Mucosa of descending colon (tissue), 3 donors: ENCODE results near the gene C4B. TPM values are rescaled to one million over a fixed set of nuclear protein-coding genes. Genes with fewer than 3 reads are reported as not detected.
A peak's percentile ranks its signal among the peaks of the same experiment; 100 is the strongest.

Source experiments
- ATAC-seq: fragments of 200-7000 bp; cut with Tn5 transposase; one replicate; pipeline ENCODE4 v1.9.1; 2020; ENCODE audit warnings: mild to moderate bottlenecking, moderate library complexity
- DNase-seq, 3 donors: peaks; one replicate each; pipeline ENCODE4 v3.0.0-alpha.2; 2020
- H3K36me3 ChIP-seq: fragments of 200-600 bp; one replicate; pipeline ENCODE4 v1.8.0; 2021; ENCODE audit warnings: low read depth, mild to moderate bottlenecking
- H3K4me1 ChIP-seq: fragments of 200-600 bp; one replicate; pipeline ENCODE4 v1.8.0; 2021; ENCODE audit warnings: low read depth, mild to moderate bottlenecking
- H3K4me3 ChIP-seq: fragments of 200-600 bp; one replicate; pipeline ENCODE4 v1.8.0; 2021; ENCODE audit warnings: mild to moderate bottlenecking
- H3K9me3 ChIP-seq: fragments of 200-600 bp; one replicate; pipeline ENCODE4 v1.8.0; 2021; ENCODE audit warnings: mild to moderate bottlenecking
- intact Hi-C, 2 donors: fragments of 100-400 bp; cut with DNase I in 1 of 2; cut with micrococcal nuclease in 1 of 2; formaldehyde crosslinking; loops; one replicate each; pipeline versions ENCODE4 v1.11.0 to v1.11.1; 2022; cut with DNase I, micrococcal nuclease
- total RNA-seq, 3 donors: library from RNA; stranded (reverse); fragmentation: NEBNext Ultra II Directional in 2 of 3; extraction: Animal tissue kit (Norgen Biotek cat#: 25700) in 2 of 3; gene quantifications; one replicate each; pipeline versions ENCODE4 v1.2.1 to v1.2.4, GENCODE V29; 2021 to 2023
- TF ChIP-seq, protein P1 (sequence below): fragments of 200-600 bp; IDR thresholded peaks from one replicate; pipeline ENCODE4 v1.8.0; 2022; ENCODE audit warnings: antibody characterized with exemption, mild to moderate bottlenecking
- donor health status: DM: no; HTN: no; CAD: no; lungs with moderate emphysema.
- donor health status: DM: no; HTN: no; CAD: no.
- donor health status: DM: no; HTN: yes; CAD: no.

C4B gene
- total RNA-seq, 3 donors from 2014 or later = 9.2 to 175 (median 51.0) TPM

GRCh38 chr6:32069878-32070515 lies 55.4 kb downstream of the C4B start:
- DNase-seq (peak in 1 of 3 donors; percentile 36), ATAC-seq (no peak)
- no peaks in the 10 kb centered on the region for H3K4me1 ChIP-seq
- no peaks in the 10 kb centered on the region for H3K9me3 ChIP-seq
- intact Hi-C loops = no loop called here
- TF ChIP-seq, protein P1, sequence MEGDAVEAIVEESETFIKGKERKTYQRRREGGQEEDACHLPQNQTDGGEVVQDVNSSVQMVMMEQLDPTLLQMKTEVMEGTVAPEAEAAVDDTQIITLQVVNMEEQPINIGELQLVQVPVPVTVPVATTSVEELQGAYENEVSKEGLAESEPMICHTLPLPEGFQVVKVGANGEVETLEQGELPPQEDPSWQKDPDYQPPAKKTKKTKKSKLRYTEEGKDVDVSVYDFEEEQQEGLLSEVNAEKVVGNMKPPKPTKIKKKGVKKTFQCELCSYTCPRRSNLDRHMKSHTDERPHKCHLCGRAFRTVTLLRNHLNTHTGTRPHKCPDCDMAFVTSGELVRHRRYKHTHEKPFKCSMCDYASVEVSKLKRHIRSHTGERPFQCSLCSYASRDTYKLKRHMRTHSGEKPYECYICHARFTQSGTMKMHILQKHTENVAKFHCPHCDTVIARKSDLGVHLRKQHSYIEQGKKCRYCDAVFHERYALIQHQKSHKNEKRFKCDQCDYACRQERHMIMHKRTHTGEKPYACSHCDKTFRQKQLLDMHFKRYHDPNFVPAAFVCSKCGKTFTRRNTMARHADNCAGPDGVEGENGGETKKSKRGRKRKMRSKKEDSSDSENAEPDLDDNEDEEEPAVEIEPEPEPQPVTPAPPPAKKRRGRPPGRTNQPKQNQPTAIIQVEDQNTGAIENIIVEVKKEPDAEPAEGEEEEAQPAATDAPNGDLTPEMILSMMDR = no peak
- no peaks in the 10 kb centered on the region for H3K36me3 ChIP-seq
- no peak overlapping the region for H3K4me3 ChIP-seq

DNA sequence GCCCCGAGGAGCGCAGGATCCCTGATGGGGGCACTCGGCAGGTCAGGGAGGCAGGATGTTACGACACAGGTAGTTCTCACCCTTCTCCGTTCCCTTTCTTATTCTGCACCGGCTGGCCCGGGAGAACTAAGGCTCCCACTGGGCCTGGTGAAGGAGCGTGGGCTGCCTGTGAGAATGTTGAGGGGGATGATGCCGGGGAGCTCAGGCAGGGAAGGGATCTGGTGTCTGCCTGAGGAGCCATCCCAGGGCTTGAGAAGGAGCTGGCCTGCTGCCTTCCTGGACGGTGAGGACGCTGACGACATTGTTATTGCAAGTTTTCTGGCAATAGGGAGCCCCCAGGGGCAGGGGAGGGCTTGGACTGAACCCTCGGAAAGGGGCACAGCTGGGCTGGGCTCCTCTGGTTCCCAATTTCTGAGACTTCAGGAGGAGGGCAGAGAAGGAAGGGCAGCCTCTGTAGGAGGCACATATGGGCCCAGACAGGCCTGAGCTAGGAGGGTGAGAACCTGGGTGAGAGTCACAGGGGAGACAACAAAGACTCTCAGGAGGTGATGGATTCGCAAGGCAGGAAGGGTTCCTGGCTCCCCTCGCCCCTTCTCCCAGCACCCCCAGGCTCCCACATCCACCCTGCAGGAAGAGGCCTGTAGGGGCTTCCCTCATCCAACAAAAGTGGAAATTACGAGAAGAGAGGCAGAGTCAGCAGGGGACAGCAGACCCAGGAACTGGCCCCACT lies 56.4 kb downstream of the C4B start:
- TF ChIP-seq, protein P1 = no peak
- intact Hi-C loops = no loop called here
- Histone ChIP-seq H3K4me1 (no peaks in the 10 kb centered on the region), H3K4me3 (no peak overlapping the region), H3K36me3 (no peaks in the 10 kb centered on the region), H3K9me3 (no peaks in the 10 kb centered on the region)
- peak; percentile 36 for ATAC-seq
- peak in 2 of 3 donors; percentile 15 to 53 for DNase-seq

- DNase-seq (peak in 1 of 3 donors; percentile 12), ATAC-seq (no peak)
- Histone ChIP-seq H3K4me1 (no peaks in the 10 kb centered on the region), H3K36me3 (no peaks in the 10 kb centered on the region), H3K4me3 (no peak overlapping the region), H3K9me3 (no peaks in the 10 kb centered on the region)
- intact Hi-C loops = no loop called here
- TF ChIP-seq, protein P1 = no peak
Measured at GRCh38 chr6:32073101-32073500, 58.5 kb downstream of the C4B start.

- no peak for ATAC-seq
- DNase-seq = peak in 1 of 3 donors; percentile 37
- H3K4me3 ChIP-seq = no peak overlapping the region
- H3K36me3 ChIP-seq = no peaks in the 10 kb centered on the region
- intact Hi-C loops = no loop called here
- TF ChIP-seq, protein P1 = no peak
- no peaks in the 10 kb centered on the region for H3K9me3 ChIP-seq
- no peaks in the 10 kb centered on the region for H3K4me1 ChIP-seq
Measured at GRCh38 chr6:32073613-32074012, 59.0 kb downstream of the C4B start.

GRCh38 chr6:32074996-32075532 lies 60.5 kb downstream of the C4B start:
- intact Hi-C loops = no loop called here
- TF ChIP-seq, protein P1 = no peak
- no peak overlapping the region for H3K4me3 ChIP-seq
- H3K36me3 ChIP-seq = no peaks in the 10 kb centered on the region
- H3K4me1 ChIP-seq = no peaks in the 10 kb centered on the region
- DNase-seq (peak in 1 of 3 donors; percentile 7), ATAC-seq (no peak)
- H3K9me3 ChIP-seq = no peaks in the 10 kb centered on the region
